NCI-H2107 treated with DMSO at 0.1 percent for 48 hours (cell line): Measurements from ENCODE around the gene PLD6.
"Not testable (repeated sequence)": the region's sequence is repeated elsewhere in the genome, so short reads cannot be mapped to it uniquely, and the experiment has no call there.

Experiments
- DNase-seq: peaks from one replicate; lab custom pipeline; 2025; ENCODE audit not compliant: unreplicated experiment; lab: John Stamatoyannopoulos, UW

Gene PLD6

GRCh38 chr17:17179371-17179827 lies 26.7 kb downstream of the PLD6 start:
- DNase-seq = no peak

DNA sequence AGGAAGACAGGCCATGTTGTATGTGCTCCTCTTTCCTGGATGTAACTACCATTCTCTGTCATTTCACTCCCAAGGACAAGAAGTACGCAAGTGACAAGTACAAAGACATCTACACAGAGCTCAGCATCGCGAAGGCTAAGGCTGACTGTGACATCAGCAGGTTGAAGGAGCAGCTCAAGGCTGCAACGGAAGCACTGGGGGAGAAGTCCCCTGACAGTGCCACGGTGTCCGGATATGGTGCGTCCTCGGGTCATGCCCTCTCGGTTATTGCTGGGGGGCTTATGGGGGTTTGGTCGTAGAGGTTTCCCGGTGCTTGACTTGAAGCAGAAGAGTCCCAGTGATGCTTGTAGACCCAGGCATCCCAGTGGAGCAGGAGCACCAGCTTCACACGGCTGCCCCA lies 29.0 kb downstream of the PLD6 start:
- no peak for DNase-seq

- DNase-seq = no peak
These were observed 29.8 kb downstream of the PLD6 start for GRCh38 chr17:17176341-17176740.

- DNase-seq = no peak
These were observed 30.2 kb downstream of the PLD6 start for GRCh38 chr17:17175917-17176316.

DNA sequence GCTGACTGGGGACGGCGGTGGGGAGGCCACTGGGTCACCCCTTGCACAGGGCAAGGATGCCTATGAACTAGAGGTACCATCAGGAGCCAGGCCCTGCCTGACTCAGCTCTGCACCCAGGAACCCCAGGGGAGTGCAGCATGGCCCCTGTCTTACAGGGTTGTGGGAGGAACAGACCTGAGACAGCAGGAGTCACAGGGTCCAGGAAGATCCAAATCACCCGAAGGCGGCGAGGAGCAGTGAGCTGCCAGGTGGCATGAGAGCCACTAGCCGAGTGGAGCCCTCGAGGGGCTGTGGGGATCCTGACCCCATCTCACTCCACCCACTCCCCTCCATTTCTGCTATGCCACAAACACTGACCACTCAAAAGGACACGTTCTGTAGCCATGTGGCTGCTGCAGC lies 30.8 kb downstream of the PLD6 start:
- DNase-seq = no peak

DNA sequence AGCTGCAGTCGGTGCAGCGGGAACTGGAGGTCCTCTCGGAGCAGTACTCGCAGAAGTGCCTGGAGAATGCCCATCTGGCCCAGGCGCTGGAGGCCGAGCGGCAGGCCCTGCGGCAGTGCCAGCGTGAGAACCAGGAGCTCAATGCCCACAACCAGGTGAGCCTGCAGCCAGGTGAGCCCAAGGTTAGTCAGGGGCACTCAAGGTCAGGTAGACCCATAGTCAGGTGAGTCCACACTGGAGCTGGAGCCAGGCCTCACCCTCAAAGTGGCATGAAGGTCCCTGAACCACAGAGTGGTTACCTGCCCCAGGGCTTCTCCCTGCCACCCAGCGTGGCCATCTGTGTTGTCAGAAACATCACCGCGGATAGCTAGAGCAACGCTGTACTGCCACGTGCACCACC lies 32.2 kb downstream of the PLD6 start:
- DNase-seq = no peak

- DNase-seq = no peak
These were observed 33.1 kb downstream of the PLD6 start for GRCh38 chr17:17172990-17173389.

DNA sequence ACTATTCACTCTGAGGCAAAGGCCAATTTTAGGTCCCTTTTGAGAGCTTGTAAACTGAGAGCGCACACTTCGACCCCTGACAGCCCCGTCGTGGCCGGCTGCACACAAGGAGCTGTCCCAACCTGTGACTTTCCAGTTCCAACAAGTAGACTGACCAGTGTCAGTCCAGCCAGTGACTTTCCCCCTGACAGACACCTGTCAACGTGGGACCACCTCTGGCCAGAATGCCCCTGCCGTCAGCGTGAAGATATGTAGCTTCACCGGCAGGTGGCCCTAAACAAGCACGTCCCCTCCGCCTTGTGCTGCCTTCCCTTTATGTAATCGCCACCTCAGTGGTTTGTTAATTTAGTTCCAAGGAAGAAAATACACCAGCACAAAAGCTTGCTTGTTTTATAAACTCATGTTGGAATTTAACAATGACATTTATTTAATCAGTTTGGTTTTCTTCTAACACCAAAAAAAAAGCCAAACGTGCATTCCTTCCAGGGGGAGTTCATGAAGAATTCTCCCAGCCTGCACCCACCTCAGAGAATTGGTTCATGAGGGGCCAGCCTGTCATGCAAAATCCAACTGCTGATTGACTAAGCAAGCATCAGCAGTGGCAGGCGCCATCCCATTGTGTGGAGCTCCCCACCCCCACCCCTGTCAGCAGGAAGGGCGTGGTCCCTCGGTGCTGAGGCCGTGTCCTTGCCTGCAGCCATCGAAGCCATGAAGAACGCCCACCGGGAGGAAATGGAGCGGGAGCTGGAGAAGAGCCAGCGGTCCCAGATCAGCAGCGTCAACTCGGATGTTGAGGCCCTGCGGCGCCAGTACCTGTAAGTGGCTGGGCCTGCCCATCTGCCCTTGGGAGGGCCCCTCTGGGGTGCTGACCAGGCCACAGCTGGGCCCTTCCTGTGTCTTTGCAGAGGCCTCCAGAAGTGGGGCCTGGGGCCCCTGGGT lies 33.9 kb downstream of the PLD6 start:
- no peak for DNase-seq

DNA sequence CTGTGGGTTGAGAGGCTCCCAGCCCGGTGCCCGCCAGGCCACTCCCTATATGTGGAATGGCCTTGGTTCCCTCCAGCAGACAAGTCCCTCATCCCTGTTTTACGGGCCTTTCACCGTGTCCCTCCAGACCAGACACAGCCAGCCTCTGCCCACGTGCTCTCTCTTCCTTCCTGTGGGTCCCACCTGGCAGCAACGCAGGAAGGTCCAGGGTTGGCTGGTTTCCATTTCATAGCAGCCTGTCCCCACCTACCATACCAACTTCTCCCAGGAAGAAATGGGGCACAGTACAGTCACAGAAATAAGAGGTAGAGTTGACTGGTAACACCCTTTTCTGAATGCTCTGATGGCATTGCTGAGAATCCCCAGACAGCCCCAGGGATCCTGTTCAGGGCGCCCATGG lies 34.9 kb downstream of the PLD6 start:
- no peak for DNase-seq

- DNase-seq = no peak
These were observed 35.7 kb downstream of the PLD6 start for GRCh38 chr17:17170346-17170985.

DNA sequence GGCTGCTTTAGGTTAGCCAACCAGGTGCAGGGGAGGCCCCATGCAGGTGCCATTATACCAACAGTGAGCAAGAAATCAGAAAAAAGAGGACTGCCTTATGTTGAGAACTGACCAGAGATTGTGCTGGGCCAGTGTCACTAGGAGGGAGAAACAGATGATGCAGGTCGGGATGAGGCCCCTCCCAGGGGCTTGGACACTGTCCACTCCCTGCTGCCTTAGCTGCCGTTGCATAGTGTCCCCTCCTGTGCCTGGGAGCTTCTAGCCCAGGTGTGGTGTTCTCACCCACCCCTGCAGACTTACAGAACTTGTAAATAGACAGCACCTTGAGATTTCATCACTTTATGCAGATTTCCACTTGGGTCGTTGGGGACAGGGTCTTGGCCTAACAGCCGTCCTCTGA lies 36.7 kb downstream of the PLD6 start:
- DNase-seq = no peak

DNA sequence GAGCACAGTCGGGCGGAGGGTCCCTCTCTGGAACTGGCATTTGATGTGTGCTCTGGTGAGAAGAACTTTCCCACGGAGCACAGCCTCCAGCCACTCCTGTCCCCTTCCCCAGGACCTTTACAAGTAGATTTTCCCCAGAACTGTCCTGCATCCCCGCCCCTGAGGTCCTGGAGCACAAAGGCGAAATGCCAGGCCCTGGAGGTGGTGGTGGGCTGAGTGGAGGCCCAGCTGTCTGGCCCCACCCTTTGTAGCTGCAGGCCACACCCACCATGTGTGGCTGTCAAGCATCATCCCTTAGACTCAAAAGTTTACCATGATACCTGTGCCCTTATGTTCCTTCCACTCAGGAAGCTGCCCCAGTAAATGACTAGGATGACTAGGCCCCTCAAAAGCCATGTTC lies 37.7 kb downstream of the PLD6 start:
- no peak for DNase-seq

DNA sequence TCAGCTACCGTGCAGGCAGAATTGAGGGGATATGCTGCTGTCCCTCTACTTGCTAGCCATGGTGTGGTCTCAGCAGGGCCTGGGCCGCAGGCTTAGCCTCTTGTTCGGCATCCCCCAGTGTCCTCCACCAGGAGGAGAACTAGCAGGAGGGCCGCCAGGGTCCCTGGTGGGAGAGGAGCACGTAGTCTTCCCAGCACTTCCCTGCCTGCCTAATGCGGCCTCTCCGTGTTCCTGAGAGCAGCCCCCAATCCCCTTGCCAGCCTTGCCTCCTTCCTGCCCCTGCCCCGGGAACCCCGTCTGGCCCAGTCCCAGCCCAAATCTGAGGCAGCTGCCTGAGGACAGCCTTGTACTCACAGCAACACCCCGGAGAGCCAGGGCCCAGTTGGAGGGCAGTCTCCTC lies 38.1 kb downstream of the PLD6 start:
- no peak for DNase-seq

DNA sequence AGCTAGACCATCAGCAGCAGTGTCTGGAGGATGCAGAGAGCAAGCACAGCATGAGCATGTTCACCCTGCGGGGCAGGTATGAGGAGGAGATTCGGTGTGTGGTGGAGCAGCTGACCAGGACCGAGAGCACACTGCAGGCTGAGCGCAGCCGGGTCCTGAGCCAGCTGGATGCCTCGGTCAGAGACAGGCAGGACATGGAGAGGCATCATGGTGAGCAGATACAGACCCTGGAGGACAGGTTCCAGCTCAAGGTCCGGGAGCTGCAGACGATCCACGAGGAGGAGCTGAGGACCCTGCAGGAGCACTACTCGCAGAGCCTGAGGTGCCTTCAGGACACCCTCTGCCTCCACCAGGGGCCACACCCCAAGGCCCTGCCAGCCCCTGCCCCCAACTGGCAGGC lies 38.8 kb downstream of the PLD6 start:
- no peak for DNase-seq

DNA sequence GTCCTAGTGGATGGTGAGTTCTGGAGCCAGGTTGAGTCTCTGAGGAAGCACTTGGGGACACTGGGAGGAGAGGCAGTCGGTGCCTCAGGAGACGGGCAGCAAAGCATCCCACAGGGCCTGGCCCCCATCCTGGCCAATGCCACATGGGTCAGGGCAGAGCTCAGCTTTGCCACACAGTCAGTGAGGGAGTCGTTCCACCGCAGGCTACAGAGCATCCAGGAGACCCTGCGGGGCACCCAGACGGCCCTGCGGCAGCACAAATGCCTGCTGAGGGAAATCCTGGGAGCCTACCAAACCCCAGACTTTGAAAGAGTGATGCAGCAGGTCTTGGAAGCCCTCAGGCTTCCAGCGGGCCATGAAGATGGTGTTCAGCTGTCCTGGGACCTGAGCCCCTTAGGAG lies 39.7 kb downstream of the PLD6 start:
- no peak for DNase-seq

- no peak for DNase-seq
These were observed 40.3 kb downstream of the PLD6 start for GRCh38 chr17:17165666-17166308.

- no peak for DNase-seq
These were observed 41.5 kb downstream of the PLD6 start for GRCh38 chr17:17164676-17165075.

DNA sequence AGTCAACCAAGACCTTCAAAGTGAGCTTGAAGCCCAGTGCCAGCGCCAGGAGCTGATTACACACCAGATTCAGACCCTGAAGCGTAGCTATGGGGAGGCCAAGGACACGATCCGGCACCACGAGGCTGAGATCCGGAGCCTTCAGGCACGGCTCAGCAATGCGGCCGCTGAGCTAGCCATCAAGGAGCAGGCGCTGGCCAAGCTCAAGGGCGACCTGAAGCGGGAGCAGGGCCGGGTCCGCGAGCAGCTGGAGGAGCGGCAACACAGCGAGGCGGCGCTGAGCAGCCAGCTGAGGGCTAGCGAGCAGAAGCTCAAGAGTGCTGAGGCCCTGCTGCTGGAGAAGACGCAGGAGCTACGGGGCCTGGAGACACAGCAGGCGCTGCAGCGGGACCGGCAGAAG lies 42.0 kb downstream of the PLD6 start:
- DNase-seq = no peak

GRCh38 chr17:17161759-17162158 lies 44.4 kb downstream of the PLD6 start:
- DNase-seq = no peak

DNA sequence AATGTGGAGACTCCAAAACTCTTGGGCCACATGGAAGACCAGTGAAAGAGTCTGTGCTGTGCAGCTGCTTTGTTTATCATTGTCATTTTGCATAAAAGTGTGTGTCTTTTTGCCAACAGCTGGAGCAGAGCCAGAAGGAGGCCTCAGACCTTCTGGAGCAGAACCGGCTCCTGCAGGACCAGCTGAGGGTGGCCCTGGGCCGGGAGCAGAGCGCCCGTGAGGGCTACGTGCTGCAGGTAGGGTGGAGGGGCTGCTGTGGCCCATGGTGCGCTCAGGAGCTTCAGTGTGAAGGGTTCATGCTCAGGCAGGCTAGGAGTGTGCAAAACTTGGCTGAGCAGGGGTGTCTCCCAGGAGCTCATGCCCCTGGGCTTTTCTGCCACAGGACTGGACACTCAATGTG lies 45.0 kb downstream of the PLD6 start:
- no peak for DNase-seq

DNA sequence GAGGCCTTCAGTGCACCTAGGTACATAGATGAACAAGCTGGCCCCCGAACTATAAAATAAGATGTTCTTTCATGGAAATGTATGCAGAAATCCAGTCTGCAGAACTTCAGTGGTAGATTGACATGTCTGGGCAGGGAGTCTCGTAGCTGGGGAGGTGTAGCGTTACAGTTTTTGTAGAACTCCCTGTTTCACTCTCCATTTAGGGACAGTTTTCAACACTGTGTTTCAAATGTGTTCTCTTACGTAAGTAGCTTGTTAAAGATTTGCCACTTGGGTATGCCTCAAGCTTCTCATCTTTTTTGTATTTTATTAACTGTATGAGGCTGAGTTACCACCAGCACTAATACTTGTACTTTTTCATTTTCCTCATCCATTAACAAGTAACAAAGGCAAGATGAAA lies 46.6 kb downstream of the PLD6 start:
- DNase-seq = no peak

DNA sequence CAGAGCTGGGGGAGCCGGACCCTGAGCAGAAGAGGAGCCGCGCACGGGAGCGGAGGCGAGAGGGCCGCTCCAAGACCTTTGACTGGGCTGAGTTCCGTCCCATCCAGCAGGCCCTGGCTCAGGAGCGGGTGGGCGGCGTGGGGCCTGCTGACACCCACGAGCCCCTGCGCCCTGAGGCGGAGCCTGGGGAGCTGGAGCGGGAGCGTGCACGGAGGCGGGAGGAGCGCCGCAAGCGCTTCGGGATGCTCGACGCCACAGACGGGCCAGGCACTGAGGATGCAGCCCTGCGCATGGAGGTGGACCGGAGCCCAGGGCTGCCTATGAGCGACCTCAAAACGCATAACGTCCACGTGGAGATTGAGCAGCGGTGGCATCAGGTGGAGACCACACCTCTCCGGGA lies 47.6 kb downstream of the PLD6 start:
- DNase-seq = not testable (repeated sequence)
